ENCODE measurements around the gene AP3S1.
"Not testable (repeated sequence)": the region's sequence is repeated elsewhere in the genome, so short reads cannot be mapped to it uniquely, and the experiment has no call there.

AP3S1 gene

GRCh38 chr5:115841382-115842088 is at the start of gene AP3S1, which contains the start of gene ATG12:
TSS of gene AP3S1 (plus strand) at chr5:115841935. CDS start at chr5:115842038, 103 bp downstream.
TSS of gene ATG12 (minus strand) at chr5:115841565. CDS start at chr5:115841552, 13 bp downstream.
- peak; percentile 92 for DNase-seq

GRCh38 chr5:115795700-115796099 is 46.0 kb upstream of the AP3S1 start:
- no peak for DNase-seq

- no peak for DNase-seq
Observed at GRCh38 chr5:115796656-115797055, 45.1 kb upstream of the AP3S1 start.

GRCh38 chr5:115798252-115798651 is 43.5 kb upstream of the AP3S1 start:
- DNase-seq, result no peak

DNA sequence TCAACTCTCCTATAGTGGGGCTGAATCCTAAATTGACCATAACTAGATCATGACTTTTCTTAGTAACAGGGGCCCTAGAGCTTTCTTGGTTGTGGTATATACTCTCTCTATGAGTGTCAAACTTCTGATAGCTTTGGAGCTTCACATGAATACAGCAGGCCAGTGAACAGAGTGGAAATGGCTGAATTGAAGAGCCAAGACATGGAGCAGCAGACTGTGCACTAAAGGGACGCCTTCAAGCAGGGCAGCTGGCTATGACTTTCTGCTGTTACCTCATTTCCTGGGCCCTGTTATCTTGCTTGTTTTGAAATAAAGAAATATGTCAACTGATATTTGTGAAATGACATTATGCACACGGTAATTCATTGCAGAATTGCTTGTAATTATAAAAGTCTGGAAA is 41.6 kb upstream of the AP3S1 start:
- no peak for DNase-seq

- DNase-seq, result no peak
Observed at GRCh38 chr5:115801152-115801551, 40.6 kb upstream of the AP3S1 start.

DNA sequence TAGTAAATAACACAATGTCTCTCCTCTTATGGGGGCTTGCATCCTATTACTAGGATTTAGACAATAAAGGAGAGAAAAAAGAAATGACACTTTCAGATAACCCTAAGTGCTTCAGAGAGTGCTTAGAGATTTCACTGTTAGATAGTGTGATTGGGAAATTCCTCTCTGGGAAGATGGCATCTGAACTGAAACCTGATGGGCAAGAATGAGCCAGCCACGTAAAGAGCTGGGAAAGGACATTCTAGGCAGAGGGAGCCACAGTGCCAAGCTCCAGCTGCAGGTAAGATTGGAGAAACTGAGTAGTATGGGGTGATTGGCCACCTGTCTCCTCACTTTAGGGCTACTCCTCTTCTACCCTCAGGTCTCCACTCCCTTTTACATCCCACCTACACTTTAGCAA is 39.8 kb upstream of the AP3S1 start:
- DNase-seq, result no peak

GRCh38 chr5:115806986-115807653 is 34.6 kb upstream of the AP3S1 start:
- DNase-seq, result no peak

GRCh38 chr5:115807654-115808052 is 34.1 kb upstream of the AP3S1 start:
- DNase-seq, result no peak

GRCh38 chr5:115808066-115808465 is 33.7 kb upstream of the AP3S1 start:
- DNase-seq, result not testable (repeated sequence)

DNA sequence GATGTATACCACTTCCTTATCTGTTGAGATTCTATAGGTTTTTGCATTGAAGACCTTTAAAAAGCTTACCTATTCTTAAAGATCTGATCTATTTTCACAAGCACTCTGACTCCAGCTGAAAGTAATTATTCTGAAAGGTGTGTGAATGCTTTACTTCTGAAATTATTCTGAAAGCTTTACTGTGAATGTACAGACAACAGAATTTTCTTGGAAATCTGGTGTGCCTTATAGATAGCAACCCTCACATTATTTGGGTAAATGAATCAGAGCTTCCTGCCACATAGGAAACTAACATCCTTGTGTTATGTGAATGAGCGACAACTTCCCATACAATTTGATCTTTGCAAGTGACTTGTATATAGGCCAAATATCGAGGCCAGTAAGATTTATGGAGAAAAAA is 31.8 kb upstream of the AP3S1 start:
- no peak for DNase-seq

- DNase-seq, result no peak
Observed at GRCh38 chr5:115810761-115811160, 31.0 kb upstream of the AP3S1 start.

DNA sequence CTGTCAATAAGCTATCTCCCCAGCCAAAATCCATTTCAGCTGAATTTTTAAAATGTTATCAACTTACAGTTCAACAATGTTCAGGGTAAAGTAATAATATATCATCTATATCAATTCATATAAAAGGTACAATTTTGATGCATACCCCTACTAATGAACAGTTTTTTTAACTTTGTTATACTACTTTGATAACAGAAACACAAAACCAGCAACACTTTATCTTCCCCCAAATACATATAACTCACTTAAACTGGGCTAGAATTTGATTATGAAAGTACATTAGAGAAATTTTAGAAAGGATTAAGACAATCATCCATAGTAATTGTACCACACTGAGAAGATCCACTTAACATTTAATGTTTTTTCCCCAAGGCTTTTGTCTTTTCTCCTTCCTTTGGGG is 30.3 kb upstream of the AP3S1 start:
- DNase-seq, result no peak

GRCh38 chr5:115812372-115812771 is 29.4 kb upstream of the AP3S1 start:
- no peak for DNase-seq

DNA sequence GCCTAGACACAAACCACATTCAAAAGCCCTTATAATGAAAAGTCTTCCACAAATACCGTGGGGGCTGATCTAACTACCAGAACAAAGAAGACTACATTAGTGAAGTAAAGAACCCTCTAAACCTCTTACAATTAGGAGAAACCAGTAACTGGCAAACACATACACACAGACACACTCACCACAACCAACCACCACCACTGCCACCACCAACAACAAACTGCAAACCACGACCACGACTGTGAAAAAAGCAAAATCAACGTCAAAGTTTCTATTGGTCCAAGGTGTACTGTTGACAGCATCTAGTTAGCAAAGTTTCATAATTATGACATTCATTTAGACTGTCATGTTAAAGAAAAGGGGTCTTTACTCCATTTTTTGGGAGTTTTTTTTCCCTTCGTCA is 28.0 kb upstream of the AP3S1 start:
- DNase-seq, result no peak

- no peak for DNase-seq
Observed at GRCh38 chr5:115815006-115815692, 26.6 kb upstream of the AP3S1 start.

GRCh38 chr5:115815693-115816225 is 26.0 kb upstream of the AP3S1 start:
- no peak for DNase-seq

GRCh38 chr5:115816226-115817081 is 25.3 kb upstream of the AP3S1 start, which contains the start of gene CDO1:
TSS of gene CDO1 (minus strand) at chr5:115816659. CDS start at chr5:115816397, 262 bp downstream.
- DNase-seq, result no peak

GRCh38 chr5:115817386-115817785 is 24.3 kb upstream of the AP3S1 start:
- DNase-seq, result no peak

GRCh38 chr5:115818821-115819220 is 22.9 kb upstream of the AP3S1 start:
- DNase-seq, result no peak

DNA sequence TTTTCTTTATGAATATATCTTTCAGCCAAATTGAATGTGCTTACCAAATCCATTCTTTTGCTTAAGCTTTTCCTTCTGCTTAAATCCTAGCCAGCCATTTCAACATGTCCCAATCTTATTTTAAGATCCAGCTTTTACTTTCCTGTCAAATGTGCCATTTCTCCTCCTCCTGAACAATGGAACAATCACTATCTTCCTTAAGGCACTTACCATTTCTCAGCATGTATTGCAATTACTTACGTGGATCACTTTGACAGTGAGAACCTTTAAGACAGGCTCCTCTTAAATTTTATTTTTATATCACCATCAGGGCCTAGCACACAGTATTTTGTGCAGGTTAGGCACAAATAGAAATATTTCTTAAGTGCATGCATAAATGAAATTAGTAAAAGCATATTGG is 20.9 kb upstream of the AP3S1 start:
- no peak for DNase-seq

DNA sequence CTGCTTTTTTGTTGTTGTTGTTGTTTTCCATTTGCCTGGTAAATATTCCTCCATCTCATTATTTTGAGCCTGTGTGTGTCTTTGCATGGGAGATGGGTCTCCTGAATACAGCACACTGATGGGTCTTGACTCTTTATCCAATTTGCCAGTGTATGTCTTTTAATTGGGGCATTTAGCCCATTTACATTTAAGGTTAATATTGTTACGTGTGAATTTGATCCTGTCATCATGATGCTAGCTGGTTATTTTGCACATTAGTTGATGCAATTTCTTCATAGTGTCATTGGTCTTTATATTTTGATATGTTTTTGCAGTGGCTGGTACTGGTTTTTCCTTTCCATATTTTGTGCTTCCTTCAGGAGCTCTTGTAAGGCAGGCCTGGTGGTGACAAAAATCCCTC is 16.8 kb upstream of the AP3S1 start:
- DNase-seq, result not testable (repeated sequence)

- DNase-seq, result no peak
Observed at GRCh38 chr5:115825948-115826347, 15.8 kb upstream of the AP3S1 start.

Measured in GOT3 (cell line).